Measurements from ENCODE around the gene TRAP1.

- TF ChIP-seq CTCF (IDR thresholded peaks at IDR 0.05 in 8 of 11, conservative IDR thresholded peaks at IDR 0.05 in 3 of 11) (no peak), POLR2A (IDR thresholded peaks at IDR 0.05) (no peak)
Observed at GRCh38 chr16:3764409-3764808, 47.1 kb upstream of the TRAP1 start.
